A673 (cell line): ENCODE measurements around the gene KIAA0753. TPM values are rescaled to one million over a fixed set of nuclear protein-coding genes. Genes with fewer than 3 reads are reported as not detected.

Source experiments
- BruUV-seq: library from RNA; stranded (reverse); fragments of 400-500 nt; replicated peaks from 2 replicates; lab custom pipeline; 2021; lab: Mats Ljungman, UMichigan
- CTCF ChIA-PET: fragments of 300-600 bp; sonication (Branson Sonifier 250); formaldehyde crosslinking; loops from one replicate; lab custom pipeline; 2022; ENCODE audit warnings: antibody characterized with exemption; lab: Charles Lee
- POLR2A ChIA-PET: fragments of 300-600 bp; sonication (Branson Sonifier 250); formaldehyde crosslinking; loops from one replicate; lab custom pipeline; 2022; ENCODE audit warnings: antibody characterized with exemption; ENCODE audit not compliant: low non-redundant PET; lab: Charles Lee
- DNase-seq: peaks from one replicate; pipeline ENCODE4 v3.0.0-alpha.2; 2015; ENCODE audit warnings: low spot score
- H3K27ac ChIP-seq: fragments of 200-600 bp; sonication (generic); 2 replicates; pipeline ENCODE4 v1.5.1; 2016; ENCODE audit warnings: mixed run types, low read depth, mild to moderate bottlenecking, mixed read lengths, antibody characterized with exemption, low read length; ENCODE audit not compliant: poor library complexity, severe bottlenecking
- H3K27me3 ChIP-seq: fragments of 200-600 bp; sonication (generic); replicated peaks from 2 replicates; pipeline ENCODE4 v1.6.1; 2017; ENCODE audit warnings: mixed run types, low read depth, mild to moderate bottlenecking, mixed read lengths, antibody characterized with exemption, low read length; ENCODE audit not compliant: insufficient read depth, poor library complexity
- H3K36me3 ChIP-seq: fragments of 200-600 bp; sonication (generic); 2 replicates; pipeline ENCODE4 v1.6.1; 2016; ENCODE audit warnings: mixed run types, mild to moderate bottlenecking, mixed read lengths, antibody characterized with exemption, low read length; ENCODE audit not compliant: insufficient read depth, poor library complexity, severe bottlenecking
- H3K4me1 ChIP-seq: fragments of 200-600 bp; sonication (generic); 2 replicates; pipeline ENCODE4 v1.6.1; 2017; ENCODE audit warnings: mixed run types, mild to moderate bottlenecking, mixed read lengths, antibody characterized with exemption, low read length; ENCODE audit not compliant: insufficient read depth, poor library complexity, severe bottlenecking
- H3K4me3 ChIP-seq: fragments of 200-600 bp; sonication (generic); 2 replicates; pipeline ENCODE4 v1.5.1; 2016; ENCODE audit warnings: low read depth, mixed run types, mild to moderate bottlenecking, mixed read lengths, low read length; ENCODE audit not compliant: poor library complexity, severe bottlenecking
- H3K9me3 ChIP-seq: fragments of 200-600 bp; sonication (generic); 2 replicates; pipeline ENCODE4 v1.6.1; 2016; ENCODE audit warnings: mixed run types, low read depth, mild to moderate bottlenecking, mixed read lengths, antibody characterized with exemption, low read length; ENCODE audit not compliant: poor library complexity, severe bottlenecking
- CTCF ChIP-seq: fragments of 300-800, 200-600 bp; sonication (generic); conservative IDR thresholded peaks from 2 replicates; pipeline ENCODE4 v1.5.1; 2017; ENCODE audit warnings: low read depth, mild to moderate bottlenecking, antibody characterized with exemption, low read length, moderate library complexity, mixed read lengths
- EZH2 ChIP-seq: fragments of 200-600 bp; sonication (generic); IDR thresholded peaks from 2 replicates; pipeline ENCODE4 v1.6.1; 2017; ENCODE audit warnings: borderline replicate concordance, low read depth, mild to moderate bottlenecking, mixed read lengths, antibody characterized with exemption, low read length; ENCODE audit not compliant: poor library complexity, severe bottlenecking
- intact Hi-C: fragments of 100-400 bp; cut with micrococcal nuclease; formaldehyde crosslinking; loops from one replicate; pipeline ENCODE4 v1.10.0; 2022; ENCODE audit not compliant: unreplicated experiment
- total RNA-seq: library from RNA; stranded (reverse); gene quantifications from 2 replicates; pipeline ENCODE4 v1.2.3, GENCODE V29; 2021

KIAA0753 gene
- total RNA-seq, 1 experiment from 2014 or later, result 41.2 TPM

- Histone ChIP-seq H3K27ac (no peak overlapping the region), H3K36me3 (no peaks in the 10 kb centered on the region), H3K27me3 (peaks cover 9% of the 10 kb centered on the region), H3K9me3 (no peaks in the 10 kb centered on the region), H3K4me3 (no peak overlapping the region), H3K4me1 (no peaks in the 10 kb centered on the region)
- intact Hi-C loops, result no loop called here
- TF ChIP-seq EZH2, result no peak
- no peak for TF ChIP-seq CTCF
- BruUV-seq, result no TSS peak
- CTCF ChIA-PET, result no interaction called here
- POLR2A ChIA-PET, result no interaction called here
- no peak for DNase-seq
Measured at GRCh38 chr17:6561446-6561845, 79.1 kb downstream of the KIAA0753 start.

- H3K27me3 ChIP-seq, result peaks cover 16% of the 10 kb centered on the region
- no peak for DNase-seq
- no peak overlapping the region for H3K27ac ChIP-seq
- peaks cover 2% of the 10 kb centered on the region for H3K4me1 ChIP-seq
- H3K9me3 ChIP-seq, result no peaks in the 10 kb centered on the region
- TF ChIP-seq CTCF (no peak), EZH2 (no peak)
- no TSS peak for BruUV-seq
- no peaks in the 10 kb centered on the region for H3K36me3 ChIP-seq
- intact Hi-C loops, result no loop called here
- ChIA-PET POLR2A (no interaction called here), CTCF (no interaction called here)
- H3K4me3 ChIP-seq, result no peak overlapping the region
Measured at GRCh38 chr17:6560496-6560895, 80.0 kb downstream of the KIAA0753 start.

- Histone ChIP-seq H3K9me3 (no peaks in the 10 kb centered on the region), H3K36me3 (no peaks in the 10 kb centered on the region), H3K27ac (no peak overlapping the region), H3K27me3 (peaks cover 23% of the 10 kb centered on the region), H3K4me3 (no peak overlapping the region), H3K4me1 (peaks cover 9% of the 10 kb centered on the region)
- no TSS peak for BruUV-seq
- ChIA-PET POLR2A (no interaction called here), CTCF (no interaction called here)
- no peak for DNase-seq
- intact Hi-C loops, result no loop called here
- TF ChIP-seq CTCF (no peak), EZH2 (no peak)
Measured at GRCh38 chr17:6559753-6560215, 80.7 kb downstream of the KIAA0753 start.
